ENCODE data around the gene CDCP1. TPM values are rescaled to one million over a fixed set of nuclear protein-coding genes. Genes with fewer than 3 reads are reported as not detected.
A peak's percentile ranks its signal among the peaks of the same experiment; 100 is the strongest.

CDCP1 gene
- total RNA-seq, 1 donor from 2014 or later = 0.25 TPM

DNA sequence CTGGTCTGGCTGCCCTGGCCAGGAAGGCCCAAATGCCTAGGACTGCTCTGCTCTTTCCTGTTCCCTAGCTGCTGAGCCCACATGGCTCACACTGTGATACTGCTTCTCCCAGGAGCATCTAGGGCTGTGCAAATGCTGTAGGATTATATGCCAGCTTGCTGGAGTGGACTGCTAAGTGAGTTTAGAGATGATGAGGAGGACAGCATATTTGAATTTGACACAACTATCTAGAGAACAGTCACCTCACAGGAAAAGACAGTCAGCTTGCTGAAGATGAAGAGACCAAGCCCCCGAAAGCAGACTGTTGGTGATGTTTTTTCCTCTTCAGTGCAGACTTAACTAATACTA is 80.8 kb downstream of the CDCP1 start:
- H3K27ac ChIP-seq (replicated peaks) = peak overlapping the region; percentile 21
- DNase-seq = no peak
- H3K9me3 ChIP-seq (replicated peaks) = no peaks in the 10 kb centered on the region
- H3K4me1 ChIP-seq = peaks cover 11% of the 10 kb centered on the region
- H3K4me3 ChIP-seq = no peak overlapping the region
- TF ChIP-seq, protein P1, sequence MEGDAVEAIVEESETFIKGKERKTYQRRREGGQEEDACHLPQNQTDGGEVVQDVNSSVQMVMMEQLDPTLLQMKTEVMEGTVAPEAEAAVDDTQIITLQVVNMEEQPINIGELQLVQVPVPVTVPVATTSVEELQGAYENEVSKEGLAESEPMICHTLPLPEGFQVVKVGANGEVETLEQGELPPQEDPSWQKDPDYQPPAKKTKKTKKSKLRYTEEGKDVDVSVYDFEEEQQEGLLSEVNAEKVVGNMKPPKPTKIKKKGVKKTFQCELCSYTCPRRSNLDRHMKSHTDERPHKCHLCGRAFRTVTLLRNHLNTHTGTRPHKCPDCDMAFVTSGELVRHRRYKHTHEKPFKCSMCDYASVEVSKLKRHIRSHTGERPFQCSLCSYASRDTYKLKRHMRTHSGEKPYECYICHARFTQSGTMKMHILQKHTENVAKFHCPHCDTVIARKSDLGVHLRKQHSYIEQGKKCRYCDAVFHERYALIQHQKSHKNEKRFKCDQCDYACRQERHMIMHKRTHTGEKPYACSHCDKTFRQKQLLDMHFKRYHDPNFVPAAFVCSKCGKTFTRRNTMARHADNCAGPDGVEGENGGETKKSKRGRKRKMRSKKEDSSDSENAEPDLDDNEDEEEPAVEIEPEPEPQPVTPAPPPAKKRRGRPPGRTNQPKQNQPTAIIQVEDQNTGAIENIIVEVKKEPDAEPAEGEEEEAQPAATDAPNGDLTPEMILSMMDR (IDR thresholded peaks at IDR 0.05; ENCODE audit: borderline replicate concordance) = no peak
- H3K36me3 ChIP-seq = no peaks in the 10 kb centered on the region
- no peaks in the 10 kb centered on the region for H3K27me3 ChIP-seq (ENCODE audit: low read depth)
- intact Hi-C loops (cut with micrococcal nuclease) = no loop called here

DNA sequence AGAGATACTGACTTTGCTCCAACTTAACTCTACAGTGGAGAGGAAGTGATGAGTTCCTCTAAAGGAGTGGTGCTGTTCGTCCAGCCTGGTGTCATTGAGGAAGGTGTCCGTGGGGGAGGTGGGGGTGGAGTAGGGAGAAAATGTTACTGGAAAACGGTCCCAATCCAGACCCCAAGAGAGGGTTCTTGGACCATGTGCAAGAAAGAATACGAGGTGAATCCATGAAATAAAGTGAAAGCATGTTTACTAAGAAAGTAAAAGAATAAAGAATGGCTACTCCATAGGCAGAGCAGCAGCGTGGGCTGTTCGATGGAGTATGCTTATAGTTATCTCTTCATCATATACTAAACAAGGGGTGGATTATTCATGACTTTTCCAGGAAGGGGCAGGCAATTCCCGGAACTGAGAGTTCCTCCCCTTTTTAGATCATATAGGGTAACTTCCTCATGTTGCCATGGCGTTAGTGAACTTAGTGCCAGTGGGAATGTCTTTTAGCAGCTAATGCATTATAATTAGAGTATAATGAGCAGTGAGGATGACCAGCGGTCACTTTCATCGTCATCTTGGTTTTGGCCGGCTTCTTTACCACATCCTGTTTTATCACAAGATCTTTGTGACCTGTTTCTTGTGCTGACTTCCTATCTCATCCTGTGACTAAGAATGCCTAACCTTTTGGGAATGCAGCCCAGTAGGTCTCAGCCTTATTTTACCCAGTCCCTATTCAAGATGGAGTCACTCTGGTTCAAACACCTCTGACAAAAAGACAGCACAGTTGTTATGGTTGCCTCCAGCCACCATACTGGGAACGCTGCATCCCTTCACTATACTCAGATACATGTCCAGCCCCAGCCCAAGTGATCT is 81.4 kb downstream of the CDCP1 start:
- H3K27me3 ChIP-seq (ENCODE audit: low read depth) = no peaks in the 10 kb centered on the region
- intact Hi-C loops (cut with micrococcal nuclease) = no loop called here
- H3K4me1 ChIP-seq = peaks cover 11% of the 10 kb centered on the region
- no peak for DNase-seq
- H3K4me3 ChIP-seq = no peak overlapping the region
- no peaks in the 10 kb centered on the region for H3K9me3 ChIP-seq (replicated peaks)
- no peaks in the 10 kb centered on the region for H3K36me3 ChIP-seq
- TF ChIP-seq, protein P1 (IDR thresholded peaks at IDR 0.05; ENCODE audit: borderline replicate concordance) = no peak
- H3K27ac ChIP-seq (replicated peaks) = peak overlapping the region; percentile 37

DNA sequence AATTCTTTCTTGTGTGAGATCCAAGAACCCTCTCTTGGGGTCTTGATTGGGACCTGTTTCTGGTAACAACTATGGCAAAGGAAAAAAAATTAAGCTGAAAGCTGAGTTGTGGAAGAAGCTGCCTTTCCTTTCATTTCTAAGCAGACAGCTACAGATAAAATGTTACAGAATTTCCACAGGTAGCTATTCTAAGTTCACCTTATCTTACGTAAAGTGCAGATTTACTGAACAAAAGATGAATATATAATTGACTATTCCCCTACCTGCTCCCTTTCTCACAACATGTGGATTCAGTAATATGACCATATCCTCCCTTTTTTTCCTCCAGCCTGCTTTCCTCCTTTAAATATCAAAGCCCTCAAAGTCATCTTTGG is 83.5 kb downstream of the CDCP1 start:
- no peak for DNase-seq
- H3K27ac ChIP-seq (replicated peaks) = no peak overlapping the region
- peaks cover 14% of the 10 kb centered on the region for H3K4me1 ChIP-seq

DNA sequence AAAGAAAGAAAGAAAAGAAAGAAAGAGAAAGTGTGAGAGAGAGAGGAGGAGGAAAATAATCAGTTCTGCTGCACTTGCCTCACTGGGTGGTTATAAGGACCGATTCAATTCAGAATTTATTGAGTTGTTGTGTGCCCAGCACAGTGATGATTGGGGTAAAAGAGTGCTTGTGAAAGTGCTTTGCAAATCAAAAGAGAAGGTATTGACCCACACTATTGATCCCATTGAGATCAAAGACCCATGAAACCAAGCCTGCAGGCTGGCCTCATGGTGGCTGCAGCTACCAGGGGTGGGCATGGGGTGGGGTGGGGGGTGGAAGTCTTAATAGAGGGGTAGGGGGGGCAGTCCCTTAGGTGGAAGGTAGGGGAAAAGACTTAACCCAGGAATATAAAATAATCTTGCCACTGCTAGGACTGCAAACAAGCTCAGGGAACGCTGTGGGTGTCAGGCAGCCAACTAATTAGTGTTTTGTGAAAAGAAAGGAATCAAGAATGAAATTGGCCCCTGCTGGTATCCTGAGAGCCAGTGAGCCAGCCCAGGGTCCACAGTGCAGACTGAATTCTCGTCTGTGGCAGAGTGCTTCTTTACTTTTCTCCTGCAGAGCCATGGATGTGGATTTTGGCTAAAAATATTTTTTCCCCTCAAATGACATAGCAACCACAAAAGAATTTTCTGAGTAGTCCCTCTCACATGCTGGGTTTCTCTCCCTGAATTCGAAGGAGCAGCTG is 85.8 kb downstream of the CDCP1 start:
- no peak overlapping the region for H3K4me3 ChIP-seq
- no peaks in the 10 kb centered on the region for H3K9me3 ChIP-seq (replicated peaks)
- no peak overlapping the region for H3K27ac ChIP-seq (replicated peaks)
- H3K27me3 ChIP-seq (ENCODE audit: low read depth) = no peaks in the 10 kb centered on the region
- no peaks in the 10 kb centered on the region for H3K36me3 ChIP-seq
- peaks cover 32% of the 10 kb centered on the region for H3K4me1 ChIP-seq
- intact Hi-C loops (cut with micrococcal nuclease) = no loop called here
- TF ChIP-seq, protein P1 (IDR thresholded peaks at IDR 0.05; ENCODE audit: borderline replicate concordance) = no peak
- DNase-seq = no peak

More for the DNA sequence above, 83.5 kb downstream of the CDCP1 start:
- Histone ChIP-seq H3K4me3 (no peak overlapping the region), H3K36me3 (no peaks in the 10 kb centered on the region), H3K27me3 (ENCODE audit: low read depth) (no peaks in the 10 kb centered on the region), H3K9me3 (replicated peaks) (no peaks in the 10 kb centered on the region)
- TF ChIP-seq, protein P1 (IDR thresholded peaks at IDR 0.05; ENCODE audit: borderline replicate concordance) = no peak
- intact Hi-C loops (cut with micrococcal nuclease) = no loop called here

DNA sequence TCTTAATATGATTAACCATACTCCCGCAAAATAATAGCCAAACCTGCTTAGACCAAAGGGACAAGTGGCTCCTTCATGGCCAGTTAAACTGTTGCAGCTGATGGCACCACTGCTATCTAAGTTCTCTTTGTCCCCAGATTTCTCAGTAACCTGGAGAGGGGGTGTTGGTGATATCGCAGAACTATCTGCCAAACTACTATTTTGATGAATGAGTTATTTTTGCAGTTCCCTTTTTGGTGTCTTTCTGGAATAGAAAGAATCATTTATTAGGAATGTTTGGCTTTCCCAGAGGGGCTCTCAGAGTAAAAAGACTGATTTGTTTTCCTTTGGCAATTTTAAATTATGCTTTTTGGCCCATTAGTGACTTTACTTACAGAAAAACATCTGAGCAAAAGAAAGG is 87.0 kb downstream of the CDCP1 start:
- intact Hi-C loops (cut with micrococcal nuclease) = no loop called here
- no peaks in the 10 kb centered on the region for H3K9me3 ChIP-seq (replicated peaks)
- H3K4me3 ChIP-seq = no peak overlapping the region
- peaks cover 23% of the 10 kb centered on the region for H3K4me1 ChIP-seq
- no peaks in the 10 kb centered on the region for H3K27me3 ChIP-seq (ENCODE audit: low read depth)
- no peaks in the 10 kb centered on the region for H3K36me3 ChIP-seq
- no peak overlapping the region for H3K27ac ChIP-seq (replicated peaks)
- DNase-seq = no peak
- TF ChIP-seq, protein P1 (IDR thresholded peaks at IDR 0.05; ENCODE audit: borderline replicate concordance) = no peak

Data from left ventricle myocardium inferior (tissue), 1 donor.